GM12878 (cell line): ENCODE results near the gene PUSL1. TPM values are rescaled to one million over a fixed set of nuclear protein-coding genes. Genes with fewer than 3 reads are reported as not detected.

Experiments used
- CUX1 ChIP-seq: IDR thresholded peaks from 2 replicates; pipeline ENCODE4 v1.6.1; 2012; ENCODE audit warnings: improper control_type of control experiment, low read depth, low read length; ENCODE audit not compliant: insufficient replicate concordance
- IRF3 ChIP-seq: fragments of 450-650 bp; IDR thresholded peaks from 2 replicates; pipeline ENCODE4 v1.6.1; 2014; ENCODE audit warnings: mild to moderate bottlenecking
- NFYB ChIP-seq: IDR thresholded peaks from 2 replicates; pipeline ENCODE4 v1.6.1; 2011; ENCODE audit warnings: low read depth, mild to moderate bottlenecking, low read length, improper control_type of control experiment, moderate library complexity; ENCODE audit not compliant: insufficient read depth
- RBBP5 ChIP-seq: fragments of 200-600 bp; sonication (generic); conservative IDR thresholded peaks from 2 replicates; pipeline ENCODE4 v1.6.1; 2016
- RUNX3 ChIP-seq: IDR thresholded peaks from 2 replicates; pipeline ENCODE4 v1.6.1; 2012; ENCODE audit warnings: low read length, inconsistent platforms
- SIX5 ChIP-seq: IDR thresholded peaks from 2 replicates; pipeline ENCODE4 v1.6.1; 2011; ENCODE audit warnings: mild to moderate bottlenecking, low read depth, low read length, moderate library complexity; ENCODE audit not compliant: severe bottlenecking
- ZNF207 ChIP-seq: fragments of 450-650 bp; IDR thresholded peaks from 2 replicates; pipeline ENCODE4 v1.6.1; 2014; ENCODE audit warnings: antibody characterized with exemption, mild to moderate bottlenecking, borderline replicate concordance
- ZNF274 ChIP-seq: IDR thresholded peaks from one replicate; pipeline ENCODE4 v1.8.0; 2011; ENCODE audit not compliant: insufficient read length, insufficient read depth
- polyA plus RNA-seq, 11 experiments: library from polyadenylated mRNA; depleted of rRNA in 4 of 11; unstranded in 6 of 11; stranded (reverse) in 5 of 11; fragments of >200 nt; fragmentation: Nextera tagmentation in 4 of 11; fragmentation: Illumina TruSeq in 1 of 11; extraction: Ambion mirVana in 4 of 11; extraction: Trizol in 1 of 11; gene quantifications; 1 replicate in 1 of 11; 2 replicates in 10 of 11; pipeline versions ENCODE4 v1.2.1 to v1.2.3, GENCODE V29; 2011 to 2016; ENCODE audit warnings: inconsistent platforms in 2 of 11, missing spikeins in 2 of 11, low read depth in 1 of 11
- total RNA-seq, 4 experiments: library from RNA; depleted of rRNA in 3 of 4; stranded (reverse); fragments of >200 nt in 3 of 4; fragmentation: Illumina TruSeq in 1 of 4; extraction: Trizol in 1 of 4; gene quantifications; 2 replicates each; pipeline versions ENCODE4 v1.2.1 to v1.2.3, GENCODE V29; 2013 to 2021

Gene PUSL1
- total and polyA plus RNA-seq, 10 of the 15 experiments (the other 5 are each of a cell fraction or from before 2014, with no cell fraction given) = 0.16 to 28.4 (median 15.1) TPM

GRCh38 chr1:1278620-1279019, 29.8 kb upstream of the PUSL1 start (continued):
- TF ChIP-seq RUNX3 (no peak), ZNF274 (no peak), SIX5 (no peak), NFYB (no peak), CUX1 (no peak), ZNF207 (no peak), RBBP5 (no peak), IRF3 (no peak)
